8988T (cell line): ENCODE results near the gene GNAT2.

Experiments used
- DNase-seq: peaks from one replicate; pipeline ENCODE4 v3.0.0; 2011

GNAT2 gene

DNA sequence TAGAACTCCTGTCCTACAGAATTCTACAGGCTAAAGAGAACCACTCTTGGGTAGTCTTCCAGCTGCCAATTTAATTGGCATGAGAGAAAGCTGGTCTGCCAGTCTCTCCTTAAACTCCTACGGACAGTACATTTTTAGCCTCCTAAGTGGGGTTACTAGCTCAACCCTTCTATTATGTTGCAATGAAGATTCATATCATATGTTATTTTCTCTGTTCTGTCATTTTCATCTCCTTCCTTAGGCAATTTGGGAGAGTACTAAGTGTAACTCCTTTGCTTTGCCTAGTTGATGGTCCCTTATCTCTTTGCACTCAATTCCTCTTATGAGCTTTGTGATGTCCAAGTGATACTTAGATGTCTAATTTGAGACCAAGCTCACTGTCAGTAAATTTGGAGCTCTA lies 14.0 kb downstream of the GNAT2 start:
- no peak for DNase-seq

DNA sequence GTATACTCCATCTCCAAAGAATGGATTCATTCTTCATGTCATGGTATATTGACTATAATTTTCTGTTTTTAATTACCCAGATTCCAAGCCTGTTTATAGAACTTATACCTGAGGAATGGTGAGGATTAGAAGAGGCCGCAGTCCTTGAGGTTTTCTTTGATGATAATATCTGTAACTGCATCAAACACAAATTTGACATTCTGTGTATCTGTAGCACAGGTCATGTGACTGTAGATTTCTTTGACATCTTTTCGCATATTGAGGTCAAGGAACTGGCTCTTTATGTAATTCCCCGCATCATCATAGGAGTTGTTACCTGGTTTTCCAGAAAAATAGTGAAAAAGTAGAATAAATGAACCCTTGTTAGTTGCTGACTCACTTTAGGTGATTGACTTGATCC lies 16.2 kb downstream of the GNAT2 start:
- no peak for DNase-seq

- no peak for DNase-seq
These were observed 20.8 kb downstream of the GNAT2 start for GRCh38 chr1:109598655-109599054.

GRCh38 chr1:109598156-109598555 lies 21.3 kb downstream of the GNAT2 start:
- DNase-seq: no peak

GRCh38 chr1:109595531-109595930 lies 23.9 kb downstream of the GNAT2 start:
- no peak for DNase-seq

DNA sequence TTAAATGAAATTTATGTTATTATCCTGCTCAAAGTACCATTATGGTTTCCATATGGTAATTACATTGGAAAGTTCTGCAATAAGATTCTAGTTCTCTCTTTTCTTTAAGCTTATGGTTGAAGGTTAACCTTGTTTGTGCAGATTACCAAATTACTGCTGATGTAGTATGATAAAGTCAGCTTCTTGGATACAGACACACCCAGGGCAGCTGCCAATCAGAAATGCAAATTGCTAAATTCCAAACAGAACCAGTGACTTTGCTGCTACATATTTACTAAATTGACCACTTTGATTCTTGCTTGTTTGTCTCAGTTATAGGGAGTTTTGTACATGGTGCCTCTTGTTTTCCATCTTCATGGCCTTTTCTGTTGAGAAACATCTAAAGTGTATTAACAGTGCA lies 26.5 kb downstream of the GNAT2 start:
- no peak for DNase-seq

GRCh38 chr1:109589679-109590078 lies 29.7 kb downstream of the GNAT2 start:
- DNase-seq: no peak

- DNase-seq: no peak
These were observed 30.2 kb downstream of the GNAT2 start for GRCh38 chr1:109589177-109589576.

- DNase-seq: no peak
These were observed 33.4 kb downstream of the GNAT2 start for GRCh38 chr1:109586055-109586454.

DNA sequence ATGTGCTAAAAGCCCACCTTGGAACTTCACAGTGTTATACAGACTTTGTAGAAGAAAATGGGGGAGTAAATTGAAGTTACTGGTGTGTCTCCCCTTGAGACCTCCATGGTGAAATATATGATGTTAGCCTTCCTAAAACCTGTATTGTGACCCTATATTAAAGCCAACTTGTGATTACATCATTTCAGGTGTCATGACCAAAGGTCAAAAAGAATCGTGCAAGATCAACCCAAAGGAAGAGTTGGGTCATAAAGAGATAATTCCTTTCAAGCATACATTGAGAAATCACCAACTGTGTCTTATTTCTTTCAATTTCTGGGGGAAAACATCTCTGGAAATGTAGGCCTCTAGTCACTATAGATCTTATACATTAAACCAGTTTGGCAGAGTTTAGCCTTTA lies 34.6 kb downstream of the GNAT2 start:
- no peak for DNase-seq

- no peak for DNase-seq
These were observed 37.4 kb downstream of the GNAT2 start for GRCh38 chr1:109582021-109582420.

DNA sequence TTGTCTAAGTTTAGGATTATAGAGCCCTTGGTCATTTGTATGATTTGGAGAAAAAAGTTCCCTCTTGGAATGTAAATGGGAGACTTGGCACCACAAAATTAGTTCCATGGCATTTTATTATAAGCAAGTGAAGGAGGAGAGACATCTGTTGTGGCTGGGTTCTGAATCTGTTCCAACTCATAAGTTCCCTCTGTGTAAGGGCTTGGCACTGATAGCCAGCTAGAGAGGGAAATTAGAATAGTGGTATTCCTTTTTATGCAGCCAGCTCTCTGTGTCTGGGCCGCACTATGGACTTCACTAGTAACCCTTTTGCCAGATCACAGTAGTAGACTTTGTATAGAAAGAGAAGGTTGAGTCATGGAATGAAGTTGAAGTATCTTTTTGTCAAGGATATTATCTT lies 39.9 kb downstream of the GNAT2 start:
- DNase-seq: no peak

GRCh38 chr1:109578947-109579443 lies 40.4 kb downstream of the GNAT2 start:
- no peak for DNase-seq

DNA sequence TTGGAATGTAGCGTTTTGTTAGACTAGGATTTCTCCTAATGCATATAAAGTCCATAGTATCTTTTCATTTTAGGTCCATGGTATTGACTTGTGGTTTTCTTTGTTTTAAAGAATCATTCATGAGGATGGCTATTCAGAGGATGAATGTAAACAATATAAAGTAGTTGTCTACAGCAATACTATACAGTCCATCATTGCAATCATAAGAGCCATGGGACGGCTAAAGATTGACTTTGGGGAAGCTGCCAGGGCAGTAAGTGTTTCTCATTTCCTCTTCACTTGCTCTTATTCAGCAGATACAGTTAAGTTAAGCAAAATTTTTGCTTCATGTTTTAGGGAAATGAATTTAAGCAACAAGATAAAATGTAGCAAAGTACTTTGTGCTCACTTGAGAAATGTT lies 45.6 kb downstream of the GNAT2 start:
- DNase-seq: no peak

DNA sequence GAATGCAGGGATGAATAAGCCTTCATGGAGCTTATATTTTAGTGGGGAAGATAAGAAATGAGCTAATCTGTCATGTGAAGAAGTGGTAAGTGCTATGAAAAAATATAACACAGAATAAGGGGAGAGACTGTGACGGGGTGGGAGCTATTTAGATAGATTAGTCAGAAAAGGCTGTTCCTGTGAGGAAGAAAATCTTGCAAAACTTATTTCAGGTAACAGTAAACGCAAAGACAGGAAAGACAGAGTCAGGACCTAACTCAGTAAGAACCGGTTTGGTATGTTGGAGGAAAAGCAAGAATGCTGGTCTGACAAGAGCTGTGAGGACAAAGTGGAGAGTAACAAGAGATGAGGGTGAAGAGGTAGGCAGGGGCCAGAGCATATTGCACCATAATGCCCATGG lies 49.0 kb downstream of the GNAT2 start:
- DNase-seq: no peak

DNA sequence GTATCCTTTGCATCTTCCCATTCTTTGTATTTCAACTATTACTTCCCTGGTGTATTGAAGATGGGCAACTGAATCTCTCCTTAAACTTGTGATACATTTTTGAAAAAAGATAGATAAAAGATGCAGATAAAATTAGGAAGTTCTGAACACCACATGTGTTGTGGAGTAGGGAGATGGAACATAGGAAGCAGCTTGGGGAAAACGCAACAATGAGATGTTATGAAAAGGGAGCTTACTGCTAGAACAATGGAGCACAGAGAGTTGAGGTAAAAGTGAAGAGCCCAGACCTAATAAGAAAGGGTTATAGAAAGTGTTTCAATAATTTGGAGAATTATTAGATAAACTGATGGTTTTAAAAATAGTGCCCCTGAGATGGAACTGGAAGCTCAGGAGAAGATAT lies 50.1 kb downstream of the GNAT2 start:
- DNase-seq: no peak

- DNase-seq: no peak
These were observed 51.3 kb downstream of the GNAT2 start for GRCh38 chr1:109567877-109568672.

- DNase-seq: no peak
These were observed 52.4 kb downstream of the GNAT2 start for GRCh38 chr1:109566982-109567381.

- no peak for DNase-seq
These were observed 54.2 kb downstream of the GNAT2 start for GRCh38 chr1:109565241-109565640.

- DNase-seq: no peak
These were observed 55.1 kb downstream of the GNAT2 start for GRCh38 chr1:109564194-109564878.

DNA sequence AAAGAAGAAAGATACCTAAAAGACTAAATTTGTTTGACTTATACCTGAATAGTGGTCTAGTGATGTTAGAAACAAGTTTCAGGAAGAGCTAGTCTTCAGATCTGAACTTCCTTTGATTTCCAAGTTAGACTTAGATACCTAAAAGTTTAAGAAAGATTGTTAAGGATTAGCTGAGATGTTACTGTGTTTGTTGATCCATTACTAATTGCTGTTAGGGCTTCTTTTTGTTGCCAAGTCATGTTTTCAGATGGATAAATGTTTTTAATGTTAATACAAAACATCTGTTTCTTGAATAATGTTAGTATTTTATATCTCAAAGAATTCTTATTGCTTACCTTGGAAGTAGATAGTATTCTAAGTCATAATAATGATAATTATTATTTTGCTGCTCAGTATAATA lies 59.4 kb downstream of the GNAT2 start:
- no peak for DNase-seq

DNA sequence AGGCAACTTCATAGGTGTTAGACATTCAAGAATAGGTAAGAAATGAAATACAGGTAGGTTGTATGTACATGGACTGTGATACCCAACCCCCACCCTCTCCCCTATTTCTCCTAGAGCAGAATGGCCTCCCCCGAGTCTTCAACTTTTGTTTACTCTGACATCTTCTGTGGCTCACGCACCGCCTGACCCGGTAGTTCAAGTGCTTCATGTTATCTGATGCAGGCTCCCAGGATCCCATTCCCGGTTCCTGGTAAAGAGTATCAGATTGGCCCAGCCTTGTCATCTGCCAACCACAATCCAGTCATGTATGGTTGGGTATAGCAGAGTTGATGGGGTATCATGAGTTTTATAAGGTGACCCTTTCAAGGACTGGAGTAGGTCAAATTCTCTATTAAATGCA lies 61.9 kb downstream of the GNAT2 start:
- no peak for DNase-seq

GRCh38 chr1:109556563-109556962 lies 62.9 kb downstream of the GNAT2 start:
- no peak for DNase-seq
